Heart left ventricle (tissue), 16 donors: Measurements from ENCODE around the gene SIGLEC9. TPM values are rescaled to one million over a fixed set of nuclear protein-coding genes. Genes with fewer than 3 reads are reported as not detected.

Experiments
- ATAC-seq, 4 donors: fragments of 200-7000 bp; cut with Tn5 transposase; one replicate each; pipeline ENCODE4 v1.9.1; 2020 to 2022; ENCODE audit warnings: moderate library complexity in 4 of 4, mild to moderate bottlenecking in 3 of 4, moderate number of reproducible peaks in 1 of 4
- DNase-seq, 5 donors: peaks; one replicate each; pipeline ENCODE4 v3.0.0-alpha.2; 2020
- H3K27ac ChIP-seq, 12 donors: fragments of 200-600 bp; sonication (generic) in 4 of 12; one replicate each; pipeline versions ENCODE4 v1.5.0 to v1.8.0; 2016 to 2022; ENCODE audit warnings: mild to moderate bottlenecking in 2 of 12
- H3K27me3 ChIP-seq, 9 donors: fragments of 200-600 bp; sonication (generic) in 2 of 9; one replicate each; pipeline versions ENCODE4 v1.5.1 to v1.8.0; 2016 to 2022; ENCODE audit warnings: mild to moderate bottlenecking in 3 of 9
- H3K36me3 ChIP-seq, 9 donors: fragments of 200-600 bp; sonication (generic) in 2 of 9; one replicate each; pipeline versions ENCODE4 v1.5.0 to v1.8.0; 2018 to 2022; ENCODE audit warnings: mild to moderate bottlenecking in 2 of 9
- H3K4me1 ChIP-seq, 12 donors: fragments of 200-600 bp; sonication (generic) in 4 of 12; one replicate each; pipeline versions ENCODE4 v1.5.0 to v1.8.0; 2016 to 2022; ENCODE audit warnings: mild to moderate bottlenecking in 3 of 12
- H3K4me3 ChIP-seq, 12 donors: fragments of 200-600 bp; sonication (generic) in 4 of 12; one replicate each; pipeline versions ENCODE4 v1.5.0 to v1.8.0; 2017 to 2022; ENCODE audit warnings: mild to moderate bottlenecking in 9 of 12, moderate library complexity in 4 of 12
- H3K9me3 ChIP-seq, 12 donors: fragments of 200-600 bp; sonication (generic) in 4 of 12; one replicate each; pipeline versions ENCODE4 v1.5.0 to v1.8.0; 2016 to 2022; ENCODE audit warnings: mild to moderate bottlenecking in 1 of 12
- POLR2A ChIP-seq, 2 donors: fragments of 450-650 bp; IDR thresholded peaks; one replicate each; pipeline ENCODE4 v1.6.1; 2017; ENCODE audit warnings: antibody characterized with exemption in 2 of 2, mild to moderate bottlenecking in 2 of 2, moderate library complexity in 2 of 2
- WGBS, 4 donors: extraction: QIAGEN DNeasy Blood & Tissue Kit in 2 of 4; methylation state at CpG; one replicate each; pipeline versions ENCODE4 v1.1.5 to v1.1.7; 2013 to 2018; 5-methylcytosine and 5-hydroxymethylcytosine counted together
- intact Hi-C, 10 donors: fragments of 100-400 bp; cut with DNase I; formaldehyde crosslinking; loops; one replicate each; pipeline versions ENCODE4 v1.11.1 to v1.14.2; 2022
- polyA plus RNA-seq, 2 donors: library from polyadenylated mRNA; stranded (reverse); fragments of 200-250 nt; gene quantifications; one replicate each; pipeline ENCODE4 v1.2.3, GENCODE V29; 2013
- total RNA-seq, 9 donors: library from RNA; depleted of rRNA in 2 of 9; stranded (reverse); fragments of >200 nt in 2 of 9; fragmentation: NEBNext Ultra II Directional in 3 of 9; extraction: Animal tissue kit (Norgen Biotek cat#: 25700) in 3 of 9; gene quantifications; one replicate each; pipeline versions ENCODE4 v1.1.0 to v1.2.4, GENCODE V29; 2016 to 2023
- TF ChIP-seq, protein P1 (sequence below), 12 donors: fragments of 200-600 bp; sonication (generic) in 4 of 12; IDR thresholded peaks; one replicate each; pipeline versions ENCODE4 v1.5.0 to v1.8.0; 2018 to 2022; ENCODE audit warnings: antibody characterized with exemption in 12 of 12, mild to moderate bottlenecking in 5 of 12
- donor health status: ischemic (EF 13 %, LVEDD 7.1; RV severe dilation, severe dysfunction).
- donor health status: healthy with polysubstance abuse.
- donor health status: DM: no; HTN: yes; CAD: no.
- donor health status: DM: no; HTN: no; CAD: no.
- donor health status: ischemic (EF 25% LVEDD 6.9; RV normal size, moderate dysfunction).
- donor health status: ischemic (EF 25% LVEDD 5.7; RV mildly dilated, moderate dysfunction).
- donor health status: healthy.
- donor health status: DM: yes; HTN: yes; CAD: no.
- donor health status: ischemic (EF 35%, LVEDD 5.7; RV mildly dilated, moderate dysfunction).
- donor health status: nonischemic (EF 11% LVEDD 7.7; RV severe dilation, severe dysfunction).
- donor health status: DM: yes; HTN: yes; CAD: no.
- donor health status: PGD.
- donor health status: ischemic (EF 29% LVEDD 5.4; RV normal size, mild dysfunction).
- donor health status: nonischemic (EF 23%, LVEDD 6.1; RV moderate dilation, normal function).

Gene SIGLEC9
- total and polyA plus RNA-seq, 11 donors: 0.27 to 18.5 (median 1.7) TPM

DNA sequence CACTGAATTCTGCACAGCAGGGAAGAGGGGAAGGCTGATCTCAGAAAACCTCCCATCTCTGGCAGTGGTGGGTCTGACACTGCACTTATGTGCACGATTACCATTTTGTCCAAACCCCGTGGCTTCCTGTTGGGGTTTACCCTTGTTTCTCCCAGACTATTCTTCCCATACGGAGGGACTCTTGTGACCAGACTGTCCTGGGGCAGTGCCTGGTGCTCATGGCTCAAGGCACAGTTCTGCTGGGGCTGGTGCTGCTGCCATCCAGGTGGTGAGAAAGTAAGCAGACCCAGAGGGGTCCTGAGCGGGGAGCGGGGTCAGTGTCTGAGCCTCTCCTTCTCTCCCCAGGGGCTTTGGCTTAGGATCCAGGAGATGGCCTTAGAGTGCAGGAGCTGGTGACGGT is 5.1 kb upstream of the SIGLEC9 start:
- Histone ChIP-seq H3K9me3 (no peaks in the 10 kb centered on the region), H3K27ac (peak overlapping the region in 1 of 12 donors; percentile 76), H3K36me3 (no peaks in the 10 kb centered on the region), H3K4me3 (no peak overlapping the region), H3K27me3 (peaks cover 0 to 37% (median 3%) of the 10 kb centered on the region in 9 donors), H3K4me1 (peaks cover 0 to 59% (median 0%) of the 10 kb centered on the region in 12 donors)
- DNase-seq (no peak), ATAC-seq (peak in 1 of 4 donors; percentile 11)
- intact Hi-C loops: loop anchor here in 1 of 10 donors (10.0 kb wide), 1 partner anchor 465 kb away; no protein-coding TSS in a partner anchor
- 75 to 84% (median 82%) methylated on average over 6 of the region's 6 CpGs for WGBS, 4 donors
- no peak for TF ChIP-seq POLR2A (IDR thresholded peaks at IDR 0.05)
- TF ChIP-seq, protein P1, sequence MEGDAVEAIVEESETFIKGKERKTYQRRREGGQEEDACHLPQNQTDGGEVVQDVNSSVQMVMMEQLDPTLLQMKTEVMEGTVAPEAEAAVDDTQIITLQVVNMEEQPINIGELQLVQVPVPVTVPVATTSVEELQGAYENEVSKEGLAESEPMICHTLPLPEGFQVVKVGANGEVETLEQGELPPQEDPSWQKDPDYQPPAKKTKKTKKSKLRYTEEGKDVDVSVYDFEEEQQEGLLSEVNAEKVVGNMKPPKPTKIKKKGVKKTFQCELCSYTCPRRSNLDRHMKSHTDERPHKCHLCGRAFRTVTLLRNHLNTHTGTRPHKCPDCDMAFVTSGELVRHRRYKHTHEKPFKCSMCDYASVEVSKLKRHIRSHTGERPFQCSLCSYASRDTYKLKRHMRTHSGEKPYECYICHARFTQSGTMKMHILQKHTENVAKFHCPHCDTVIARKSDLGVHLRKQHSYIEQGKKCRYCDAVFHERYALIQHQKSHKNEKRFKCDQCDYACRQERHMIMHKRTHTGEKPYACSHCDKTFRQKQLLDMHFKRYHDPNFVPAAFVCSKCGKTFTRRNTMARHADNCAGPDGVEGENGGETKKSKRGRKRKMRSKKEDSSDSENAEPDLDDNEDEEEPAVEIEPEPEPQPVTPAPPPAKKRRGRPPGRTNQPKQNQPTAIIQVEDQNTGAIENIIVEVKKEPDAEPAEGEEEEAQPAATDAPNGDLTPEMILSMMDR (IDR thresholded peaks at IDR 0.05): no peak

DNA sequence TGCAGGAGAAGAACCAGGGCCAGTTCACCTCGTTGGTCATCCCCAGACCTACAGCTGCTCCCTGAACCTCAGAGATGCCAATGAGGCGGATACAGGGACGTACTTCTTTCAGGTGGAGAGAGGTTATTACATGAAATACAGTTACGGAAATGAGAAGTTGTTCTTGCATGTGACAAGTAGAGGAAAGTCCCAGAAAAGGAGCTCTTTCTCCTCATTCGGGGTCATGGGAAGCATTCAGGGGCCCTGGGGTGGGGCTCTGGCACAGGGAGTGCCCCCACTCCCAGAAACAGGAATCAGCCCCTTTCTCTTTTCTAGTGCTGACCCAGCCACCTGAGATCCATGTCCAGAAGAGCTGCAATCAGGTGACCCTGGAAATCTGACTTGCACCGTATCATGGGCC is 4.5 kb upstream of the SIGLEC9 start:
- WGBS, 4 donors: 82 to 88% (median 85%) methylated on average over 6 of the region's 6 CpGs
- ATAC-seq: no peak
- H3K27ac ChIP-seq: peak overlapping the region in 1 of 12 donors; percentile 76
- H3K9me3 ChIP-seq: no peaks in the 10 kb centered on the region
- intact Hi-C loops: no loop called here
- no peak for DNase-seq
- H3K27me3 ChIP-seq: peaks cover 0 to 38% (median 3%) of the 10 kb centered on the region in 9 donors
- peaks cover 0 to 59% (median 0%) of the 10 kb centered on the region in 12 donors for H3K4me1 ChIP-seq
- TF ChIP-seq, protein P1 (IDR thresholded peaks at IDR 0.05): no peak
- TF ChIP-seq POLR2A (IDR thresholded peaks at IDR 0.05): no peak
- no peaks in the 10 kb centered on the region for H3K36me3 ChIP-seq
- no peak overlapping the region for H3K4me3 ChIP-seq

DNA sequence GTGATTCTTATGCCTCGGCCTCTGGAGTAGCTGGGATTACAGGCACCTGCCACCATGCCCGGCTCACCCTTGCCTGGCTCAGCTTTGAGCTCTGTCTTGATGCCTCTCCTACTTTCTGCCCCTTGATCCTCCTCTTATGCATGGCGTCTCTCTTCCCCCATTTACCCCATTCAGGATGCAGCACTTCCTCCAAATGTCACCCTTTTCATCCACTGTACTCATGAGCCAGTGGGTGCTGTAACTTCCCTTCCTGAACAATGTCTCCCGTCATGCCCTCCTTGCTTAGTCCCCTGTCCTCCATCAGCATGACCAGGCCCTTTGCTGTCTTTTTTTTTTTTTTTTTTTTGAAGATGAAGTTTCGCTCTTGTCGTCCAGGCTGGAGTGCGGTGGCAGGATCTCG is 3.4 kb upstream of the SIGLEC9 start:
- H3K27me3 ChIP-seq: peaks cover 0 to 36% (median 3%) of the 10 kb centered on the region in 9 donors
- H3K4me1 ChIP-seq: peaks cover 0 to 63% (median 0%) of the 10 kb centered on the region in 12 donors
- WGBS, 4 donors: 85 to 92% (median 90%) methylated on average over 8 of the region's 8 CpGs
- intact Hi-C loops: no loop called here
- no peaks in the 10 kb centered on the region for H3K36me3 ChIP-seq
- ATAC-seq (peak in 1 of 4 donors; percentile 33), DNase-seq (no peak)
- no peak for TF ChIP-seq POLR2A (IDR thresholded peaks at IDR 0.05)
- TF ChIP-seq, protein P1 (IDR thresholded peaks at IDR 0.05): no peak
- H3K4me3 ChIP-seq: no peak overlapping the region
- no peaks in the 10 kb centered on the region for H3K9me3 ChIP-seq
- peak overlapping the region in 1 of 12 donors; percentile 95 for H3K27ac ChIP-seq

DNA sequence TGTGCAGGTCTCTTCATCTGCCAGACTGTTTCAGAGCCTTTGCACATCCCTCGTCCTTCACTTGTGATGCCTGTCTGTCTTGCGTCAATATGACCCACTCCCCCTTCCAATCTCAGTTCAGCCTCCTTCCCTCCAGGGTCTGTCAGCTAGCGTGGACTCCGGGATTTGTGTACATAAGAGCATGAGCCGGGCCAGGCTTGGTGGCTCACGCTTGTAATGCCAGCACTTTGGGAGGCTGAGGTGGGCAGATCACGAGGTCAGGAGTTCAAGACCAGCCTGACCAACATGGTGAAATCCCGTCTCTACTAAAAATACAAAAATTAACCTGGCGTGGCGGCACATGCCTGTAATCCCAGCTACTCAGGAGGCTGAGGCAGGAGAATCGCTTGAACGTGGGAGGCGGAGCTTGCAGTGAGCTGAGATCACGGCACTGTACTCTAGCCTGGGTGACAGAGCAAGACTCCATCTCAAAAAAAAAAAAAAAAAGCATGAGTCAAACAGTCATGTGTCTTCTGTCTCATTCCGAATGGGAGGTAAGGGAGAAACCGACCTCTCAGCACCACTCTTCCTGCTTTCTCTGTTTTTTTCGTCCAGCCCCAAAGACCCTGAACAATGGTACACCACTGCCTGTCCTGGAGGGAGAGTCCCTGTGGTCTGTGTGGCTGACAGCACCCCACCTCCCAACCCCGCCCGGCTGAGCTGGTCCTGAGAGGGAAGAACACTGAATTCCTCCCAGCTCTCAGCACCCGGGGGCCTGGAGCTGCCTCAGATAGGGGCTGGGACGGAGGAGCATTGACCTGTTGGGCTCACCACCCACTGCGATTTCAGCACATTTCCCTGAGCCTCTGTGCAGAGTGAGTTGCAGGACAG is 2.4 kb upstream of the SIGLEC9 start:
- ATAC-seq (peak in 2 of 4 donors; percentile 20 to 35), DNase-seq (peak in 1 of 5 donors; percentile 42)
- Histone ChIP-seq H3K4me3 (peak overlapping the region in 1 of 12 donors; percentile 43), H3K4me1 (peaks cover 0 to 71% (median 0%) of the 10 kb centered on the region in 12 donors), H3K36me3 (no peaks in the 10 kb centered on the region), H3K27ac (peak overlapping the region in 7 of 12 donors; percentile 3 to 95 (median 34)), H3K27me3 (peaks cover 0 to 27% (median 3%) of the 10 kb centered on the region in 9 donors), H3K9me3 (no peaks in the 10 kb centered on the region)
- TF ChIP-seq, protein P1 (IDR thresholded peaks at IDR 0.05): no peak
- peak in 1 of 2 donors; percentile 14 for TF ChIP-seq POLR2A (IDR thresholded peaks at IDR 0.05)
- intact Hi-C loops: no loop called here
- 69 to 75% (median 70%) methylated on average over 22 of the region's 22 CpGs for WGBS, 4 donors
